GM21723 (cell line): ENCODE measurements around the gene ISLR2.
"Not testable (repeated sequence)": the region's sequence is repeated elsewhere in the genome, so short reads cannot be mapped to it uniquely, and the experiment has no call there.

ENCODE experiments used
- ATAC-seq: cut with Tn5 transposase; IDR thresholded peaks from one replicate; pipeline ENCODE4 v1.9.1; 2021; ENCODE audit warnings: mild to moderate bottlenecking, moderate library complexity; ENCODE audit not compliant: unreplicated experiment

The ISLR2 gene, protein sequence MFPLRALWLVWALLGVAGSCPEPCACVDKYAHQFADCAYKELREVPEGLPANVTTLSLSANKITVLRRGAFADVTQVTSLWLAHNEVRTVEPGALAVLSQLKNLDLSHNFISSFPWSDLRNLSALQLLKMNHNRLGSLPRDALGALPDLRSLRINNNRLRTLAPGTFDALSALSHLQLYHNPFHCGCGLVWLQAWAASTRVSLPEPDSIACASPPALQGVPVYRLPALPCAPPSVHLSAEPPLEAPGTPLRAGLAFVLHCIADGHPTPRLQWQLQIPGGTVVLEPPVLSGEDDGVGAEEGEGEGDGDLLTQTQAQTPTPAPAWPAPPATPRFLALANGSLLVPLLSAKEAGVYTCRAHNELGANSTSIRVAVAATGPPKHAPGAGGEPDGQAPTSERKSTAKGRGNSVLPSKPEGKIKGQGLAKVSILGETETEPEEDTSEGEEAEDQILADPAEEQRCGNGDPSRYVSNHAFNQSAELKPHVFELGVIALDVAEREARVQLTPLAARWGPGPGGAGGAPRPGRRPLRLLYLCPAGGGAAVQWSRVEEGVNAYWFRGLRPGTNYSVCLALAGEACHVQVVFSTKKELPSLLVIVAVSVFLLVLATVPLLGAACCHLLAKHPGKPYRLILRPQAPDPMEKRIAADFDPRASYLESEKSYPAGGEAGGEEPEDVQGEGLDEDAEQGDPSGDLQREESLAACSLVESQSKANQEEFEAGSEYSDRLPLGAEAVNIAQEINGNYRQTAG

DNA sequence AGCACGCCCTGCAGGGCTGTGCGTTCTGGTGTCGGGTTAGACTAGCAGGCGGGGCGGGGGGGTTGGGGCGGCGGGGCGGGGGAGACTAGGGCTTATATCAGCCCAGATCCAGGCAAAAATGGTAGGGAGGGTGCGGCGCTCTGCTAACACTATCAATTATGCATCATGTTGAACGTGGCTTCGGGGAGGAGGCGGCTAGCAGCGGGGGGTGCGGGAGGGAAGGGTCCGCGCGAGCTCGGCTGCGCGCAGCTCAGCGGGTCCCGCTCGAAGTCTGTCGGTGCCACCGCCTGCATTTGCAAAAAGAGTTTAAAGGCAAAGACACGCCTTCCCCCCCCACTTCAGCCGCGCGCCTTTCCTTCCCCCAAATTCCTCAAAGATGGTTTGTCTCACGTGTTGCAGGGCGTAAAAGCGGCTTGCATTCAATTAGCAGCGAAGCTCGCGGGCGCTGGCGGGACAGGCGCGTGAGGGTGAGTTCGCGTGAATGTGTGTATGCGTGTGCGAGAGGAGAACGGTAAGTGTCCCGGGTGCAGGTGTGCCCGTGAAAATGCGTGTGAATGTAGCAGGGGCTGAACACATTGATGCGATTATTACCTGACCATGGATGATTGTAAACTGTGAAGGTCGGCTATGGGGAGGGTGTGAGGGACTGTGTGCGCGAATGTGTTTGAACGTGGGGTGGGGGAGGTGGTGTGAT lies at the start of gene ISLR2:
Gene ISLR2, plus strand, starts transcription at position 432 of the 694 bp plus-strand sequence. CDS start 2,169 bp downstream, outside the sequence.
- no peak for ATAC-seq

DNA sequence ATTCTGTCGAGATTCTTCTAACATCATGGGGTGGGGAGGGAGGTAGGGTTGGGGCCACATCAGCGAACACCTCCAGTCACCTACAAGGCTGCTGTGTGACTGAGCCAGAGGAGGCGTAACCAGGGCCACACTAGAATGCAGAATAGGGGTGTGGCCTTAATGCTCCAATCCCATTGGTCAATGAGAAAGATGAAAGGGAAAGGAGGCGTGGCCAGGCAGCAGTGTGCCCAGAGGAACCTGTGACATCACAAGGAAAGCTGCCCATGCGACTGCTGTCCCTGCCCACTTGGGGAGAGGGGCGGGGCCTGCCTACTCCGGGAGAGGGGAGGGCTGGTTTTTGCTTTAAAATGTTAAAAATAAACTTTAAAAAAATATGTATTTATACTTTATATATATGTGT lies 47.9 kb upstream of the ISLR2 start, which contains the start of gene GOLGA6A:
Gene GOLGA6A, minus strand, starts transcription at position 101 of the 400 bp plus-strand sequence. Its CDS starts 41 bp downstream, at position 60.
- not testable (repeated sequence) for ATAC-seq

DNA sequence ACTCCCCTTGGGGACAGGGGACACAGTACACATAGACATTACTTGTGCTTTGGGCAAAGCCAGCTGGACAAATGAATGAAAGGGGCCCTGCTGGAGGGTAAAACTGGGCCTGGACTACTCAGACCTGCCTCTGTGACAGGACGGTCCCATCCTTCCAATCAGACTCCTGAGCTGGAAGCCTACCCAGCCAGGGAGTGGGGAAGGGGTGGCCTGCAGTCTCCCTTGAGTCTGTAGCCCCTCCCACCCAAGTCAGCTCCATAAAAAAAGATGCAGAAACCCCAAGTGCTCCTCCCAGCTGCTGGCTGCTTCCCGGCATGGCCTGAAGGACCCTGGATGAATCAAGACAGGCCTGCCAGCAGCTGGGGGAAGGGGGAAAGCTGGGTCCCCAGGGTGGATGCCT lies 35.8 kb upstream of the ISLR2 start:
- ATAC-seq = not testable (repeated sequence)

DNA sequence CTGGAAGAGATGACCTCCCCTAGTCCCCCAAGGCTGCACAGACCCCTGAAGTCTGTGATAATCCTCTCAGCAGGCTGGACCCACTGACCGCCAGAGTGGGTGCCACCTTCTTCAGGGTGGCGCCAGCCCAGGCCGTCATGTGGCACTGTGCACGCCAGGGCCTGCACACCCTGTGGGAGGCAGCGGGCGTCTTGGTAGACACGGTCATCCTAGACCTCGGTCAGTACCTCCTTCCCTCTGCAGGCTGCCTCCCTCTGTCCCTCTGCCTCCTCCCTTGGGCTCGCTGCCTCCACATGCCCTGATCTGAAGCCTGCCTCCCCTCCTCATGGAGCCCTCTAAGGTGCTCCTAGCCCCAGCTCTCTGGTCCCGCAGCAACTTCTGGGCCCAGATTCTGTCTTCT lies 34.8 kb upstream of the ISLR2 start:
- ATAC-seq = not testable (repeated sequence)

DNA sequence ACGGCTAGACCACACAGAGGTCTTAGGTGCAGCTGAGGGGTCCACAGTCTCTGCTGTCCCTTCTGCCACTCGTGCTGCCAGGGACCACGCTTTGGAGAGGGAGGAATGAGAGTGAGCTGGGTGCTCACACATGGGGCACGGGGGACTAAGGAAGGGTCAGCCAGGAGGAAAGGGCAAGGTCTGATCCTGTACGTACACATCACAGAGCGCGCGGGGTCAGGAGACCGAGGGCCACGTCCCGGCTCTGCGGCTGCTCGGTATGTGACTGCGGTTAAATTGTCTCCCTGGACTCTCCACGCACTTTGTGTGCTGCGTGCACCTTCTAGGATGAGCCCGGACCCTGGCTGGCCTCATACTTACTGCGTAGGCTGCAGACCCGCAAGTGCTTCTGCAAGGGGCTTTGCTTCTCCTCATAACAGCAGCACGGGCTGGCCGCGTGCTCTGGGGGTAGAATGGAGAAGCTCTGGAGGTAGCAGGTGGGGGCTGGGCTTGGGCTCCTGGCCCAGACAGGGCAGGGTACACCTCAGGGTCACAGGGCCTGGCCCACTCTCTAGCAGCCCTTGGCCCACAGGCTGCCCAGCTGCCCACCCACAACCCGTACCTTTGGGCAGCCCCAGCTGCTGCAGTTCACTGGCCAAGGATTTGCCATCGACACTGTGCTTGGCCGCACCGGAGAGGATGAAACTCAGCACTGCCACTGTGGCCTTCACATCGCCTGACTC lies 33.5 kb upstream of the ISLR2 start:
- not testable (repeated sequence) for ATAC-seq

DNA sequence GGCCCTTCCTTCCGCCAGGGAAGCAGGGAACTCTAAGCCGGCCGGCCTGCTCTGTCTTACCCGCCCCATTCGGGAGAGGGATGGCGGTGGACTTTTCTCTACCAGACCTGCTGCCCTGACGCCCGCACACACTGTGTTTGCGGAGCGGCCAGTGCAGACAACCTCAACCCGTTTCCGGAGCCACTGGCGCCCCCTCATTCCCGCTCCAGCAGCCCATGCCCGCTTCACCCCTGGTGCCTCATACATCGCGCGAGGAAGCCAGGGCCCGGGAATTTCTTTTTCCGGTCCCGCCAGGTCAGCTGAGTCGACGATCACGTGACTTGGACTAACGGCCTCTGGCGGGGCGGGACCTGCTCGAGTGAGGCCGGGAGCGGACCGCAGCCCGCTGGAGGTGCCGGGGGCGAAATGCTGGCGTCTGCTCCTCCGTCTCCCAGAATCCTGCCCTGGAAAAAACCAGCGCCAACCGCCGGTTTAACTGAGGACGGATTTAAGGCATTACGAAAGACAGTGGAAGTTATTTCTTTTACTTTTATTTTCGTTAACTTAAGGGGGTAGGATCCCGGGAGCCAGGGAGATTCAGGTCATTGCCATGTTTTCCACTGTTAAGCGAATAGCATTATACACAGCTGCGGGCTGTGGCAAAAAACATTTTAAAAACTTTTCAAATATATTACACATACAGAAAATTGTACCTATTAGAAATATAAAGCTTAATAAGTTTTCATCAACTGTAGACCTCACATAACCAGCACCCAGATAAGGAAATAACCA lies 30.2 kb upstream of the ISLR2 start:
- ATAC-seq = peak; percentile 78

DNA sequence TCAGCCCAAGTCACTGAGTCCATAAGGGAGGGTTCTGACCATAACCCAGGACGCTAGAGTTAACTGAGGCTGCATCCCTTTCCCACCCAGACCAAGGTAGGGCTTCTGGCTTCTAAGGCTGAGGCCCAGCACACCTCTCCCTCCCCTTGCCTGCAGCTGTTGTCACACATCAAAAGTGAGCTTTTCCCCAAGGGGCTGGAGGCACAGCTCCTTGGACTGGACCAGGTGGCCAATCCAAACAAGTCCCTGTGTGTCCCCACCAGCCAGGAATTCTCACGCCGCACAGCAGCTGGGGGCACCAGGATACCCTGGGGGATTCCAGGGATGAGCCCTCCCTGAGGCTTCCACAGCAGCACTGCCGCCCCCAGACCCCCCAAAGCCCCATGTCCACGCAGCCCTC lies 22.3 kb upstream of the ISLR2 start:
- ATAC-seq = no peak

DNA sequence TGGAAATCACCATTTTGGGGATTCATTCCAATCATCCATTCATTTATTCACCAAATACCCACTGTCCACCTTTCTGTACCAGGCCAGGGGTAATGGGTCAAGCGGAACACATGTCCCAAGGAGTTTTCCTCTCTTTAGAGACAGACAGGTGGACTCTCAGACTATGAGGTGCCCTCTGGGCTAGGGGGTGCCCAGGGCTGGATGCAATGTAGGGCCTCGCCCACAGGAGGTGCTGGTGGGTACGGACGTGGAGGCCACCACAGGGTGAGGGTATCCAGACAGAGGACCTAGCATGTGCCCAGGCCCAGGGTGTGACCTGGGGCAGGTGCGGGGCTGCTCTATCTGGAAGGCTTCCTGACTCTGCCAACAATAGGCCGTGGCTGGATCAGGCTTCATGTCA lies 21.8 kb upstream of the ISLR2 start:
- ATAC-seq = not testable (repeated sequence)

DNA sequence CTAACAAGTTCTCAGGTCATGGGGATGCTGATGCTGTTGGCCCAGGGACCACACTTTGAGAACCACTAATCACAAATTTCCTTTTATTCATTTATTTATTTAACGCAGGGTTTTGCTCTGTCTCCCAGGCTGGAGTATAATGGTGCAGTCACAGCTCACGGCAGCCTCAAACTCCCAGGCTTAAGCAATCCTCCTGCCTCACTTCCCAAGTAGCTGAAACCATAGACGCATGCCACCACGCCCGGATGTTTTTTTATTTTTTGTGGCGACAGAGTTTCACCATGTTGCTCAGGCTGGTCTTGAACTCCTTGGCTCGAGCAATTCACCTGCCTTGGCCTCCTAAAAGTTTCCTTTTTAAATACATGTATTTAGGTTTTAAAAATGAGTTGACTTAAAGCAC lies 20.7 kb upstream of the ISLR2 start:
- ATAC-seq = no peak

DNA sequence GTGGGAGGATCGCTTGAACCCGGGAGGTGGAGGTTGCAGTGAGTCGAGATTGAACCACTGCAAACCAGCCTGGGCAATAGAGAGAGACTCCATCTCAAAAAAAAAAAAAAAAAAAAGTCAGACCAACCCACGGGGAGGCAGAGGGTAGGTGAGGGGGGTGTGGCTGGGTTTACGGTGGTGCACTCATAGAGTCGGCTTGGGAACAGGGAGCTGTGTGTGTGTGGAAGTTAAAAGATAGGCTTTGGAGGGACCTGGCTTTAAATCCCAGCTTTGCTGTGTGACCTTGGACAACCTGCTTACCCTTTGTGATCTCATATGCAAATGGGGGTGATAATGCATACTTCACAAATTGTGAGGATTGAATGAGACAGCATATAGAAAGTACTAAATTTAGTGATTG lies 10.0 kb upstream of the ISLR2 start:
- ATAC-seq = no peak

DNA sequence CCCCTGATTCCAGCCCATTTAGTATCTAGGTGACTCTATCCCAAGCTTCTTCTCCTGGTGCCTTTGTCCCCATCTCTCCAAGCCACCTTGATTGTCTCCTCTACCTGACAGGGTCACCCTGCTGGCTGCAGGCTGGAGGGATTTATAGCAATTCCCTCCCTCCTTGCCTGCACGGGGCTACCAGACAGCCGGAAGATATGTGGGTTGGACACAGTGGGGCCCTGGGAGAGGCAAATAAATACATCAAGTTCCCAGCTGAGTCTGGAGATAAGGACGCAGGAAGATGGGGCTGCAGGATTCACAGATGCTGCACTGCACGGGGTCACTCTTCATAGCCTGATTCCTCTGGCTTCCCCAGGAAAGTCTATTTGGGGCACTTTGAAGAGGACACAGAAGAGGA lies 9.3 kb upstream of the ISLR2 start:
- ATAC-seq = no peak

DNA sequence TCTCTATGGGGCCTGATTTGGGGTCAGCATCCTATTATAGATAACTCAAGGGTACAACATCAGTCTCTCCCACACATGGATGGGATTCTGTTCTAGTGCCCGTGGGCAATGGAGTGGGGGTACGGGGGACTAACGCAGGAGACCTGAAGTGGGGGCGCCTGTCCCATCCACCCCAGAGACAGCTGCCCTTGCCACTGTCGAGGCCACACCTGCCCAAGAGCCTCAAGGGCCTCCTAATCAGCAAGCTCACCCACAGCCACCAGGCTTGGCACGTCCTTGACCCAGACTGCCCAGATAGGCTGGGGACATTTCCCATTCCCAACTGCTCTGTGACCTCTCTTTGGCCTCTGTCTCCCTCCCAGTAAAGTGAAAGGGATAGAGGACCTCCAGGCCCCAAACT lies 8.5 kb upstream of the ISLR2 start:
- no peak for ATAC-seq

DNA sequence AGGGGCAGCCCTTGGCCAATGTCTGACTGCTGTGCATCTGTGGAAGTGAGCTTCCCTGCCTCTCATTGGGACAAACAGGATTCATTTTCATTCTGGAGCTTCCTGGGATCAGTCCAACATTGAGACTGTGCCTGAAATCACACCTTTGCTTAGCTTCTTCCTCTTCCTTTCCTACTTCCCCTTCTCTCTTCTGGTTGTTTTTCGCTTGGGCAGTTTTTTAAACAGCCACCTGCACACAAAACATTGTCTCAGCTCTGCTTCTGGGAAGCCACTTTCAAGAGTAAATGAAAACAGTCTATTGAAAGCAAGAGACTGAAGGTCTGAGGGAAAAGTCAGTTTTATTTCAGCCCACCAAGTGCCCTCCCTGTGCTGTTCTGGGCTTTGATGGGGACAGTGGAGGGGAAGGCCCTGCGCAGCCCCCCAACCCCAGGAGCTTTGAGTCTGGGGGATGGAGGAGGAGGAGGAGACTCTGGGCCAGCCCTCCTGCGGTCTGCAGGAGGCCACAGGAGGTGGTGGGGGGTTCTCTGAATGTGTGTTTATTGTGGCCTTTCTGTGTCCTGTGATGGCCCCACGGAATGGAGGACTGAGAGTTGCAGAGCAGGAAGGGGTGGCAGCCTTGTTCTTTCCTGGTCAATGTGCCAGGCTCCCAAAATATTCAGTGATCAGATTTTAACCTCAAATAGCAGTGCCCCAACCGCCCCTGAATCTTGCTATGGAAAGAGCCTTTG lies 7.8 kb upstream of the ISLR2 start:
- no peak for ATAC-seq

DNA sequence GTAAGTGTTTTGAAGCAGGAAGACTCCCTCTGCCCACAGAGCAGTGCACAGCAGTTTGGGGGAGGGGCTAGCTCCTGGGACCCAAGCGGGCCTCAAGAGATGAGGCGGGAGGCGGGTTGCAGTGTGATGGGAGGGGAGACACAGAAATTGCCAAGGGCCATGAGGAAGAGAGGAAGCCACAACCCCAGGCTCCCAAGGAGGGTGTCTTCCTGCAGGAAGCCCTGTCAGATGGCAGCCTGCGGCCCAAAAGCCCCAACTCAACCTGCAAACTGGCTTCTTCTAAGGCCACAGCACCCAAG lies 7.3 kb upstream of the ISLR2 start:
- no peak for ATAC-seq

DNA sequence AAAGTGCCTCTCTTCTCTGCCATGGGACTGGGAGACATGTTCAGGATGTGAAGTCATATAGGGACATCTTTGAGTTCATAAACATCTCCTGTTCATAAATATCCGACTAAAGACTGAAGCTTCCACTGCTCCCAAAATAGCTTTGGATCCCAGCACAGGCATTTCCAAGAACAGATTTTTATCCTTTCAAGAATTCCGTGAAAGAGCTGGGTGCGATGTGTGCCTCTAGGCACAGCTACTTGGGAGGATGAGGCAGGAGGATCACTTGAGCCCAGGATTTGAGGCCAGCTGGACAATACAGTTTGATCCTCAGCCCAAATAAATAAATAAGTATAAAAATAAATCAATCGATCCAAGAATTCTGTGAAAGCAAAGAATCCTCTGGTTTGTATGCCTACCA lies 6.7 kb upstream of the ISLR2 start:
- ATAC-seq = no peak

DNA sequence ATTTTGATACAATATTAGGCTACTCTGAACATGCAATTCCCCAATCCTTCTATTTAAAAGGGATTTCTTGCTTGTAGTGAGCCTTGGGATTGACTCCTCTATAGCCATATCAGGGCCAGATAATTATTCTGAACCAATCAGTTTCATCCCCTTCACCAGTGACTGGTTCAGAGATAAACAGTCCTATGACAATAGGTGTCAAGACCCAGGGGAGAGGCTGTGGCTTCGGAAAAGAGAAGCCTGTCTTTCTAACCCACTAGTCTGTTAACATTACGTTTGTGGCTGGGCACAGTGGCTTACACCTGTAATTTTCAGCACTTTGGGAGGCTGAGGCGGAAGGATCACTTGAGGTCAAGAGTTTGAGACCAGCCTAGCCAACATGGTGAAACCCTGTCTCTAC lies 6.2 kb upstream of the ISLR2 start:
- ATAC-seq = no peak

DNA sequence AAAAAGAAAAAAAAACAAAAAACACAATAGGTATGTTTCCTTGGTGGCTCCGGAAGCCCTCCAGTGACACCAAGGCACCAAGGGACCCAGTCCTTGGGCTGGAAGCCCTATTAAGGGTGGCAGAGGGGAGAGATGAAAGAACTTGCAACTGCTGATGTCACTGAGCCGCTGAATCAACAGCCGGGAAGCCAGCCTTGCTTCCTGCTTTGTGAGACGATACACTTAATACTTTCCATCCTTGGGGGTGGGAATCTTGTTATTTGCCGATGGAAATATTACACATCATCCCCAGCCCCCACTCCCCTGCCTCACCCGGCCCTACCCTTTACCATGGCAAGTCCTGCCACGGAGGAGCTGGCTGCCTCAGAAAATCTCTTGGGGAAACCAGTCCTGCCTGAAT lies 5.6 kb upstream of the ISLR2 start:
- no peak for ATAC-seq

DNA sequence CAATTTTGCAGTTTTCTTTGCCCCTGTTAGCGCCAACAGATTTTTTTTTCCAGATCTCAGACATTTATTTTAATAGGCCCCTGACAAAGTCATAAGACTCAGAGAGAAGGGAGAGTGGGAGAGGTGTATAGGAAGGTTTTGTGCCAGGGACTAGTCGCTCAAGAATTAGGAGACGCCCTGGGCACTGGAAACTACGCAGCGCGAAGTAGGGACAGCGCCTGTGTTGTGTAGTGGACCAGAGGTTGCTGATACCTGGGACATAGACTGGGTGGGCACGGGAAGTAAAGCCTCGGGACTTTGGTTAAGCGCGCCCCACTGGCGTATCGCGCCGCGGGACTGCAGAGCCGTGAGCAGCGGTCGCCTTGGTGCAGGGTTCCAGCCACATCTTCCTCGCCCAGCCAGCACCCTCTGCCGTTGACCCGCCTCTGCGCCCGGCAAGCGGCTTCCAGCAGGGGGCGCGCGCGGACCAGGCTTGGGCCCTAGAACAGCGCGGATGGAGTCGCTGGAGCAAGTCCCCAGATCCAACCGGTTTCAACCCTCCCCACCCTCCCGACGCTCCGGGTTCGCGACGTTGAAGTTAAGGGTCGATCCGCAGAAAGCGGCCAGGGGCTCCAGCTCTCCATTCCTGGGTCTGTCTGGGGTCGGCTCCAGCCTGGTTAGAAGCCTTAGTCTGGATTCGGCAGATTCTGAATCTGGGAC lies 3.0 kb upstream of the ISLR2 start:
- peak; percentile 57 for ATAC-seq
